Glutamatergic neuron (in vitro differentiated cells): ENCODE results near the gene CNOT1. TPM values are rescaled to one million over a fixed set of nuclear protein-coding genes. Genes with fewer than 3 reads are reported as not detected.
A peak's percentile ranks its signal among the peaks of the same experiment; 100 is the strongest.

Source experiments
- DNase-seq: peaks from one replicate; pipeline ENCODE4 v3.0.0; 2022
- H3K27ac Mint-ChIP-seq: one replicate; pipeline ENCODE4 v1.8.0; 2020; ENCODE audit warnings: mild to moderate bottlenecking, mixed read lengths, inconsistent platforms; ENCODE audit not compliant: unreplicated experiment
- H3K27me3 Mint-ChIP-seq: one replicate; pipeline ENCODE4 v1.8.0; 2020; ENCODE audit warnings: mild to moderate bottlenecking, moderate library complexity, mixed read lengths, inconsistent platforms; ENCODE audit not compliant: unreplicated experiment
- H3K36me3 Mint-ChIP-seq: one replicate; pipeline ENCODE4 v1.8.0; 2020; ENCODE audit warnings: mild to moderate bottlenecking, mixed read lengths, inconsistent platforms; ENCODE audit not compliant: unreplicated experiment
- H3K4me1 Mint-ChIP-seq: one replicate; pipeline ENCODE4 v1.8.0; 2020; ENCODE audit warnings: mild to moderate bottlenecking, low read depth, mixed read lengths, inconsistent platforms; ENCODE audit not compliant: unreplicated experiment
- H3K4me3 Mint-ChIP-seq: one replicate; pipeline ENCODE4 v1.8.0; 2020; ENCODE audit warnings: mild to moderate bottlenecking, mixed read lengths, inconsistent platforms; ENCODE audit not compliant: unreplicated experiment
- H3K9me3 Mint-ChIP-seq: one replicate; pipeline ENCODE4 v1.8.0; 2020; ENCODE audit warnings: mild to moderate bottlenecking, moderate library complexity, mixed read lengths, inconsistent platforms; ENCODE audit not compliant: unreplicated experiment
- total RNA-seq: library from RNA; stranded (reverse); fragmentation: NEBNext Ultra II Directional; extraction: Animal tissue kit (Norgen Biotek cat#: 25700); gene quantifications from one replicate; pipeline ENCODE4 v1.2.1, GENCODE V29; 2021; ENCODE audit not compliant: unreplicated experiment
- TF ChIP-seq, protein P1 (sequence below): fragments of 200-600 bp; sonication (generic); IDR thresholded peaks from one replicate; pipeline ENCODE4 v1.5.0; 2021; ENCODE audit not compliant: partially characterized antibody, unreplicated experiment

CNOT1 gene
- total RNA-seq, 1 donor from 2014 or later, result 165 TPM

DNA sequence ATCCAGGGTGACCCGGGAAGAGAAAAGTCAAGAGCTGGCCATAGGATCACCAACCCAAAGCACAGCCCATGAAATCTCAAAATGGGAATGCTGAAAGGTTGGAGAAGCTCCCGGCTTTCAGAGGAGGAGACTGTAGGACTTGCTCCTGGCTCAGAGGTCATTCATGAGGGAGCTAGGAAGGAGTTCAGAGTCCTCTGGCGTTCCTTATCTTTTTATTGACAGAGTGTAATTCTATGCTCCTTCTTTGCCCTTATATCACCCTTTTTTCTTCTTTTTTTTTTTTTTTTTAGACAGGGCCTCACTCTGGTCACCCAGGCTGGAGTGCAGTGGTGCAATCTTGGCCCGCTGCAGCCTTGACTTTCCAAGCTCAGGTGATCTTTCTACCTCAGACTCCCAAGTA lies 27.3 kb upstream of the CNOT1 start:
- H3K36me3 Mint-ChIP-seq, result no peaks in the 10 kb centered on the region
- no peak overlapping the region for H3K27ac Mint-ChIP-seq
- H3K27me3 Mint-ChIP-seq, result no peaks in the 10 kb centered on the region
- H3K4me1 Mint-ChIP-seq, result peaks cover 13% of the 10 kb centered on the region
- TF ChIP-seq, protein P1, sequence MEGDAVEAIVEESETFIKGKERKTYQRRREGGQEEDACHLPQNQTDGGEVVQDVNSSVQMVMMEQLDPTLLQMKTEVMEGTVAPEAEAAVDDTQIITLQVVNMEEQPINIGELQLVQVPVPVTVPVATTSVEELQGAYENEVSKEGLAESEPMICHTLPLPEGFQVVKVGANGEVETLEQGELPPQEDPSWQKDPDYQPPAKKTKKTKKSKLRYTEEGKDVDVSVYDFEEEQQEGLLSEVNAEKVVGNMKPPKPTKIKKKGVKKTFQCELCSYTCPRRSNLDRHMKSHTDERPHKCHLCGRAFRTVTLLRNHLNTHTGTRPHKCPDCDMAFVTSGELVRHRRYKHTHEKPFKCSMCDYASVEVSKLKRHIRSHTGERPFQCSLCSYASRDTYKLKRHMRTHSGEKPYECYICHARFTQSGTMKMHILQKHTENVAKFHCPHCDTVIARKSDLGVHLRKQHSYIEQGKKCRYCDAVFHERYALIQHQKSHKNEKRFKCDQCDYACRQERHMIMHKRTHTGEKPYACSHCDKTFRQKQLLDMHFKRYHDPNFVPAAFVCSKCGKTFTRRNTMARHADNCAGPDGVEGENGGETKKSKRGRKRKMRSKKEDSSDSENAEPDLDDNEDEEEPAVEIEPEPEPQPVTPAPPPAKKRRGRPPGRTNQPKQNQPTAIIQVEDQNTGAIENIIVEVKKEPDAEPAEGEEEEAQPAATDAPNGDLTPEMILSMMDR, result no peak
- DNase-seq, result no peak
- H3K9me3 Mint-ChIP-seq, result peaks cover 4% of the 10 kb centered on the region
- no peak overlapping the region for H3K4me3 Mint-ChIP-seq

DNA sequence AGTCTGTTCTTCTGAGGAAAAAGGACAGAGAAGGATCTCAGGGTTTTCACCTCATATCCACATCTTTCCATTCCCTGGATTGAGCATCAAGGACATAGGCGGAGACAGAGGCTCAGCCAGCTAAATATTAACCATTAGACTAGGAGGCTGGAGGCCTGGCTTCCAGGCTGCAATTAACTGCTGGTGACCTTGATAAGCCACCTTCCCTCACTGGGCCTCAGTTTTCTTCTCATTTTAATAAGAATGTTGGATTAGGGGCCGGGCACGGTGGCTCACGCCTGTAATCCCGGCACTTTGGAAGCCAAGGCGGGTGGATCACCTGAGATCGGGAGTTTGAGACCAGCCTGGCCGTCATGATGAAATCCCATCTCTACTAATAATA lies 25.6 kb upstream of the CNOT1 start:
- Mint-ChIP-seq H3K27me3 (no peaks in the 10 kb centered on the region), H3K27ac (peak overlapping the region; percentile 85), H3K4me1 (peaks cover 11% of the 10 kb centered on the region), H3K36me3 (no peaks in the 10 kb centered on the region), H3K9me3 (peaks cover 4% of the 10 kb centered on the region), H3K4me3 (peak overlapping the region; percentile 7)
- TF ChIP-seq, protein P1, result no peak
- no peak for DNase-seq

DNA sequence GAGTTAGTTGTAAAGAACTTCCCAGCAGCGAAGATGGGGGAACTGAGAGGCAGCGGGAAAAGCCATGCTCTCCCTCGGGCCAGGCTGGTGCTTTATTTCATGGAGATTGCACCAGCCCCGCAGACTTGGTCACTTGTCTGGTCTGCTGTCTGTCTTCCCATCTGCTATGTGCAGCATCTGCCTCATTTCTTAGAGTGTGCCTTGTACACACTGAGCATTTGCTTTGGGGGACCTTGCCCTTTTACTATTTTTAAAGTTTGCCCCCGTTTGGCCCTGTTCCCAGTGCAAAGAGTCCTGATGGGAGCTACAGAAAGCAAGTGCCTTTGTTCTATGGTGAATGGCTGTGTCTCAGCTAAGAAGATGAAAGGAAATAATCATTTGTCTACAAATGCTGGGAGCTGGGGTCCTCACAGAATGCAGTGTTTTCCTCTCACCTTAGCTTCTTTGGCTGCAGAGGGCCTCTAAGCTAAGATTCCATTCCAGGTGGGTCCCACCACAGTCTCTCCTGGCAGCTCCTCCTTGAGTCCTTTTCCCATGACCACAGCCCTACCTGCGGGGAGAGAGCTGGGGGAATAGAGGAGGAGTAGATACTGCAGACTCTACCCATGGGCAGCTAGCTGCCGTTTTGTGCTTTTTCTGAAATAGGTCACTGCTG lies 25.1 kb upstream of the CNOT1 start:
- Mint-ChIP-seq H3K4me1 (peaks cover 11% of the 10 kb centered on the region), H3K36me3 (no peaks in the 10 kb centered on the region), H3K27ac (peak overlapping the region; percentile 85), H3K4me3 (peak overlapping the region; percentile 26), H3K27me3 (no peaks in the 10 kb centered on the region), H3K9me3 (peaks cover 2% of the 10 kb centered on the region)
- TF ChIP-seq, protein P1, result no peak
- peak; percentile 40 for DNase-seq

DNA sequence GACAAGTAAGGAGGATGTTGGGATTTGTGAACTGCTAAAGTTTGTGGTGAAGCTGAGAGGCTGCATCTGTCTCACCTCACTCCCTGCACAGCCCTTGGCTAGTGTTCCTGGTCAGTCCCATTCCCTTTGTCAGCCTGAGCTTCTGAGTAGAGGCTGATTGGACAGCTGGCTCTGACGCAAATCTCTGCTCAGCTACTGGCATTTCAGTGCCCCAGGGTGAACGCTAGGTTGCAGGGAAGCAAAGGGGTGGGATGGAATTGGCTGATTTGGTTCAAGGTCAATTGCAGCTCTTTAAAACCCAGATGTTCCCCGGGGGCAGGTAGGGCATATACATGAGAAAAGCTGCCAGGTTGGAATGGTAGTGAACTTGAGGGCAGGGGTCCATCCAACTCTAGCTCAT lies 23.1 kb upstream of the CNOT1 start:
- Mint-ChIP-seq H3K36me3 (no peaks in the 10 kb centered on the region), H3K27ac (peak overlapping the region; percentile 28), H3K27me3 (no peaks in the 10 kb centered on the region), H3K9me3 (peaks cover 2% of the 10 kb centered on the region), H3K4me1 (peaks cover 14% of the 10 kb centered on the region), H3K4me3 (no peak overlapping the region)
- TF ChIP-seq, protein P1, result no peak
- peak; percentile 29 for DNase-seq

DNA sequence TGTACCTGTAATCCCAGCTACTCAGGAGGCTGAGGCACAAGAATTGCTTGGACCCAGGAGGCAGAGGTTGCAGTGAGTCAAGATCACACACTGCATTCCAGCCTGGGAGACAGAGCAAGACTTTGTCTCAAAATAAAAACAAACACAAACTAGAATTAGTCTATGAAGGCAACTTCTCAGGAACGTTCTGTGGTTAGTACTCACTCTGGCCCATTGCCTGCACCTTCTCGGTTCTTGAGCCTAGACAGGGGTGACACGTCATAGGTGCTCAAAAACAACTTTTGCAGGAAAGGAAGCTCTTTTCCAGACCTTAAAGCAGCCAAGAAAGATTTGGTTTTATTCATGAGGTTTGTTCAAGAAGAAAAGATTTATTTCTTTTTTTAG lies 22.3 kb upstream of the CNOT1 start:
- Mint-ChIP-seq H3K36me3 (no peaks in the 10 kb centered on the region), H3K9me3 (peaks cover 2% of the 10 kb centered on the region), H3K4me1 (peaks cover 14% of the 10 kb centered on the region), H3K27ac (no peak overlapping the region), H3K27me3 (no peaks in the 10 kb centered on the region), H3K4me3 (no peak overlapping the region)
- no peak for DNase-seq
- TF ChIP-seq, protein P1, result no peak
